Heart left ventricle (tissue), 13 donors: ENCODE results near the gene SUMO3.

Experiments used
- POLR2A ChIP-seq, 2 donors: fragments of 450-650 bp; IDR thresholded peaks; one replicate each; pipeline ENCODE4 v1.6.1; 2017; ENCODE audit warnings: antibody characterized with exemption in 2 of 2, mild to moderate bottlenecking in 2 of 2, moderate library complexity in 2 of 2
- TF ChIP-seq, protein P1 (sequence below), 12 donors: fragments of 200-600 bp; sonication (generic) in 4 of 12; IDR thresholded peaks; one replicate each; pipeline versions ENCODE4 v1.5.0 to v1.8.0; 2018 to 2022; ENCODE audit warnings: antibody characterized with exemption in 12 of 12, mild to moderate bottlenecking in 5 of 12
- donor health status: ischemic (EF 13 %, LVEDD 7.1; RV severe dilation, severe dysfunction).
- donor health status: DM: no; HTN: yes; CAD: no.
- donor health status: DM: no; HTN: no; CAD: no.
- donor health status: ischemic (EF 25% LVEDD 6.9; RV normal size, moderate dysfunction).
- donor health status: ischemic (EF 25% LVEDD 5.7; RV mildly dilated, moderate dysfunction).
- donor health status: ischemic (EF 35%, LVEDD 5.7; RV mildly dilated, moderate dysfunction).
- donor health status: nonischemic (EF 11% LVEDD 7.7; RV severe dilation, severe dysfunction).
- donor health status: DM: yes; HTN: yes; CAD: no.
- donor health status: PGD.
- donor health status: ischemic (EF 29% LVEDD 5.4; RV normal size, mild dysfunction).
- donor health status: nonischemic (EF 23%, LVEDD 6.1; RV moderate dilation, normal function).

DNA sequence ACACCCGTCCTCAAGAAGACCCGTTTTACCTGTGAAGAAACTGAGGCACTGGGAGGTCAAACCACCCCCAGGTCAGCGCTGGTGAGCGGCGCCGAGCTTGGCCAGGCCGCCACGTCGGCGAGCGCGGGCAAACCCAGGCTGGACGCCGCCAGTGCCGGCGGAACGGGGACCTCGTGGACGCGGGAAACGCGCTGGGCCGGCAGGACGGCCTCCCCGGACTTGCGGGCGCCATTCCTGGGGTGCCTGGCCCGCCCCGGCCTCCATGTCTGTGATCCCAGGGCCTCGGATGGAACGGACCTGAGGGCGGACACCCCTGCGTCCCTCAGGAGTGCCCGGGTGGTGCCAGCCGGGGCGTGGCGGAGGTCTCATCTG is 764 bp upstream of the SUMO3 start:
- TF ChIP-seq, protein P1, sequence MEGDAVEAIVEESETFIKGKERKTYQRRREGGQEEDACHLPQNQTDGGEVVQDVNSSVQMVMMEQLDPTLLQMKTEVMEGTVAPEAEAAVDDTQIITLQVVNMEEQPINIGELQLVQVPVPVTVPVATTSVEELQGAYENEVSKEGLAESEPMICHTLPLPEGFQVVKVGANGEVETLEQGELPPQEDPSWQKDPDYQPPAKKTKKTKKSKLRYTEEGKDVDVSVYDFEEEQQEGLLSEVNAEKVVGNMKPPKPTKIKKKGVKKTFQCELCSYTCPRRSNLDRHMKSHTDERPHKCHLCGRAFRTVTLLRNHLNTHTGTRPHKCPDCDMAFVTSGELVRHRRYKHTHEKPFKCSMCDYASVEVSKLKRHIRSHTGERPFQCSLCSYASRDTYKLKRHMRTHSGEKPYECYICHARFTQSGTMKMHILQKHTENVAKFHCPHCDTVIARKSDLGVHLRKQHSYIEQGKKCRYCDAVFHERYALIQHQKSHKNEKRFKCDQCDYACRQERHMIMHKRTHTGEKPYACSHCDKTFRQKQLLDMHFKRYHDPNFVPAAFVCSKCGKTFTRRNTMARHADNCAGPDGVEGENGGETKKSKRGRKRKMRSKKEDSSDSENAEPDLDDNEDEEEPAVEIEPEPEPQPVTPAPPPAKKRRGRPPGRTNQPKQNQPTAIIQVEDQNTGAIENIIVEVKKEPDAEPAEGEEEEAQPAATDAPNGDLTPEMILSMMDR (IDR thresholded peaks at IDR 0.05): no peak
- no peak for TF ChIP-seq POLR2A (IDR thresholded peaks at IDR 0.05)
